ENCODE data around the gene CABP2. TPM values are rescaled to one million over a fixed set of nuclear protein-coding genes. Genes with fewer than 3 reads are reported as not detected.
A peak's percentile ranks its signal among the peaks of the same experiment; 100 is the strongest.

Gene CABP2
- total RNA-seq, 2 donors from 2014 or later, result not detected

DNA sequence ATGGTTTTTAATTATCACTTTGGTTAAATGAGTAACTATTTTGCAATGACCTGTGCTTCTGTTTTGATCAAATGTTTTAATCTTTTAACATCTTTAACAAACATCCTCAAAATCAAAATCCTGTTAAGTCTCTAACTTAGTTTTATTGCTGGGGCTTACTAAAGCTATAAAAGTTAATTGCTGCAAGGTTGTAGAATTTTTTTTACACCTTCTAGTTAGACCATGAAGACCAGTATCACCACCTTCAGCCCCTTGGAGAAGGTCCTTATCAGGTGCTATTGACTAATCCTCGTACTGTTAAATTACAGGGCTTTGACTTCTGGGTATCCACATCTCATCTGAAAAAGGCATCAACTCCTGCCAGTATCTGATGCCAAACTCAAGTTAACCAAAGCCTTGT, 12.3 kb upstream of the CABP2 start:
- TF ChIP-seq, protein P1, sequence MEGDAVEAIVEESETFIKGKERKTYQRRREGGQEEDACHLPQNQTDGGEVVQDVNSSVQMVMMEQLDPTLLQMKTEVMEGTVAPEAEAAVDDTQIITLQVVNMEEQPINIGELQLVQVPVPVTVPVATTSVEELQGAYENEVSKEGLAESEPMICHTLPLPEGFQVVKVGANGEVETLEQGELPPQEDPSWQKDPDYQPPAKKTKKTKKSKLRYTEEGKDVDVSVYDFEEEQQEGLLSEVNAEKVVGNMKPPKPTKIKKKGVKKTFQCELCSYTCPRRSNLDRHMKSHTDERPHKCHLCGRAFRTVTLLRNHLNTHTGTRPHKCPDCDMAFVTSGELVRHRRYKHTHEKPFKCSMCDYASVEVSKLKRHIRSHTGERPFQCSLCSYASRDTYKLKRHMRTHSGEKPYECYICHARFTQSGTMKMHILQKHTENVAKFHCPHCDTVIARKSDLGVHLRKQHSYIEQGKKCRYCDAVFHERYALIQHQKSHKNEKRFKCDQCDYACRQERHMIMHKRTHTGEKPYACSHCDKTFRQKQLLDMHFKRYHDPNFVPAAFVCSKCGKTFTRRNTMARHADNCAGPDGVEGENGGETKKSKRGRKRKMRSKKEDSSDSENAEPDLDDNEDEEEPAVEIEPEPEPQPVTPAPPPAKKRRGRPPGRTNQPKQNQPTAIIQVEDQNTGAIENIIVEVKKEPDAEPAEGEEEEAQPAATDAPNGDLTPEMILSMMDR (conservative IDR thresholded peaks at IDR 0.05), result no peak
- no peaks in the 10 kb centered on the region for H3K36me3 Mint-ChIP-seq (ENCODE audit: low read depth)
- WGBS, 2 experiments (ENCODE audit: insufficient coverage in 1 of 2, insufficient read length in 1 of 2), result 50 to 77% methylated on average over 1 of the region's 1 CpG
- H3K4me1 Mint-ChIP-seq, result no peaks in the 10 kb centered on the region
- H3K4me3 ChIP-seq (ENCODE audit: low read length), result no peak overlapping the region
- no peak overlapping the region for H3K9ac ChIP-seq (ENCODE audit: extremely low read depth, low read length, poor library complexity, severe bottlenecking)
- peaks cover 6% of the 10 kb centered on the region for H3K27me3 Mint-ChIP-seq (ENCODE audit: insufficient read depth)
- H3K27ac Mint-ChIP-seq, result no peak overlapping the region
- H3K9me3 Mint-ChIP-seq, result peaks cover 65% of the 10 kb centered on the region
- no peaks in the 10 kb centered on the region for H3K27me3 ChIP-seq (ENCODE audit: control insufficient read depth, insufficient read depth, low read length, poor library complexity, severe bottlenecking)
- no peaks in the 10 kb centered on the region for H3K4me1 ChIP-seq (ENCODE audit: control insufficient read depth, insufficient read depth, low read length)
- no peak overlapping the region for H3K4me3 Mint-ChIP-seq
- H3K36me3 ChIP-seq (ENCODE audit: control insufficient read depth, insufficient read depth, low read length), result no peaks in the 10 kb centered on the region
- DNase-seq, result no peak
- H3K27ac ChIP-seq (ENCODE audit: low read depth, low read length), result no peak overlapping the region
- H3K9me3 ChIP-seq (ENCODE audit: control insufficient read depth, low read length), result peaks cover 44% of the 10 kb centered on the region

DNA sequence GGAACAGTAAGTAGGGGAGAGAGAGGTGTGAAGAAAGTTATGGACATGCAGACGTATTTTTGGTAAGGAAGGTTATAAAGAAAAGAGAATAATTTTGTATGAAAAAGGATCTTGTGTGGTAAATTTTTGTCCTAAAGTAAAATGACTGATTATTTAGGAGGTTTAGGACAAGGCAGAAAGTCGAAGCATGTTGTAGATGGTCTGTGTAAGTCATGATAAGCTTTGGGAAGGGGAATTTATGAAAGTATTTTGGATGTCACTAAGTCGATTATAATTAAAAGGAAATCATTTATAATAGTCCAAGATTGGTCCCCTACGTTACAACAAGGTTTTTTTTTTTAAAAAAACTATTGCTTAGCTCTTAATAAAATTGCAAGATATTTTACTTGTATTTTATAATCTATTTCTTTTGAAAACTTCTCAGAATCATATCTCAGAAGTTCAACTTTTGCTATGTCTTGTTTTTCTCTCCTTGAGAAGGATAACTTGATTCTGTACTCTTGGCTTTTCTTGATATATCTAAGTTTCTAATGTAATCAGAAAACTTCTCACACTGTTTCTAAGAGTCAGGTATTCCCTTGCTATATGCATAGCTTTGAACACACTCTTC, 10.9 kb upstream of the CABP2 start:
- no peak overlapping the region for H3K27ac ChIP-seq (ENCODE audit: low read depth, low read length)
- Mint-ChIP-seq H3K36me3 (ENCODE audit: low read depth) (no peaks in the 10 kb centered on the region), H3K4me3 (no peak overlapping the region), H3K27ac (no peak overlapping the region), H3K4me1 (no peaks in the 10 kb centered on the region), H3K9me3 (peaks cover 60% of the 10 kb centered on the region), H3K27me3 (ENCODE audit: insufficient read depth) (peaks cover 6% of the 10 kb centered on the region)
- no peak for DNase-seq
- no peak overlapping the region for H3K9ac ChIP-seq (ENCODE audit: extremely low read depth, low read length, poor library complexity, severe bottlenecking)
- H3K4me3 ChIP-seq (ENCODE audit: low read length), result peak overlapping the region; percentile 49
- WGBS, 2 experiments (ENCODE audit: insufficient coverage in 1 of 2, insufficient read length in 1 of 2), result 23 to 40% methylated on average over 2 to 3 of the region's 4 CpGs
- TF ChIP-seq, protein P1 (conservative IDR thresholded peaks at IDR 0.05), result no peak
- H3K27me3 ChIP-seq (ENCODE audit: control insufficient read depth, insufficient read depth, low read length, poor library complexity, severe bottlenecking), result no peaks in the 10 kb centered on the region
- no peaks in the 10 kb centered on the region for H3K36me3 ChIP-seq (ENCODE audit: control insufficient read depth, insufficient read depth, low read length)
- no peaks in the 10 kb centered on the region for H3K4me1 ChIP-seq (ENCODE audit: control insufficient read depth, insufficient read depth, low read length)
- H3K9me3 ChIP-seq (ENCODE audit: control insufficient read depth, low read length), result peaks cover 44% of the 10 kb centered on the region

DNA sequence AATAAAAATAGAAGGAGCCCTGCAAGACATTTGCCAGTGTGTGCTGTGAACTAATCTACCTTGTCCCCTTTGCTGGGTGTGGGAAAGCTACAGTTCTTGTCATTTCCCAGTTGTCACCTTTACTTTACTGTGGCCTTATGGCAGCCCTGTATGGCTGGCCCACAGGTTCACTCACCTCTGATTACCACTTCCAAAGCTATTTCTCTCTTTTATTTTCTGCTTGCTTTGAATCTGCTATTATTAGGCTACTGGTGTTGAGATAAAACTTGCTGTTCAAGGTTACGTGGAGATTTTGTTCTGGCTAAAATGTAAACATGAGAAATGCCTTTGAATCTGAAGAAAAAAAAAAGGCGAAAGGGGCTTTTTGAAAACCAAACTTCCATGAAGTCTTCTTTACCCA, 9.6 kb upstream of the CABP2 start:
- H3K4me1 ChIP-seq (ENCODE audit: control insufficient read depth, insufficient read depth, low read length), result no peaks in the 10 kb centered on the region
- peaks cover 55% of the 10 kb centered on the region for H3K9me3 Mint-ChIP-seq
- H3K4me3 ChIP-seq (ENCODE audit: low read length), result no peak overlapping the region
- H3K4me1 Mint-ChIP-seq, result no peaks in the 10 kb centered on the region
- no peaks in the 10 kb centered on the region for H3K36me3 ChIP-seq (ENCODE audit: control insufficient read depth, insufficient read depth, low read length)
- WGBS, 2 experiments (ENCODE audit: insufficient coverage in 1 of 2, insufficient read length in 1 of 2), result 86 to 100% methylated on average over 1 to 2 of the region's 2 CpGs
- no peak overlapping the region for H3K27ac ChIP-seq (ENCODE audit: low read depth, low read length)
- no peaks in the 10 kb centered on the region for H3K36me3 Mint-ChIP-seq (ENCODE audit: low read depth)
- peaks cover 6% of the 10 kb centered on the region for H3K27me3 Mint-ChIP-seq (ENCODE audit: insufficient read depth)
- no peak overlapping the region for H3K27ac Mint-ChIP-seq
- DNase-seq, result no peak
- no peaks in the 10 kb centered on the region for H3K27me3 ChIP-seq (ENCODE audit: control insufficient read depth, insufficient read depth, low read length, poor library complexity, severe bottlenecking)
- H3K9me3 ChIP-seq (ENCODE audit: control insufficient read depth, low read length), result peaks cover 44% of the 10 kb centered on the region
- no peak overlapping the region for H3K4me3 Mint-ChIP-seq
- TF ChIP-seq, protein P1 (conservative IDR thresholded peaks at IDR 0.05), result no peak
- H3K9ac ChIP-seq (ENCODE audit: extremely low read depth, low read length, poor library complexity, severe bottlenecking), result no peak overlapping the region

All from endodermal cell (in vitro differentiated cells).